HG03521 (cell line): Measurements from ENCODE around the gene DDX60.

Experiments used
- ATAC-seq: cut with Tn5 transposase; IDR thresholded peaks from one replicate; pipeline ENCODE4 v1.9.1; 2021; ENCODE audit warnings: mild to moderate bottlenecking, moderate library complexity; ENCODE audit not compliant: unreplicated experiment

Gene DDX60

GRCh38 chr4:168208957-168209614 lies 109.5 kb downstream of the DDX60 start:
- no peak for ATAC-seq

DNA sequence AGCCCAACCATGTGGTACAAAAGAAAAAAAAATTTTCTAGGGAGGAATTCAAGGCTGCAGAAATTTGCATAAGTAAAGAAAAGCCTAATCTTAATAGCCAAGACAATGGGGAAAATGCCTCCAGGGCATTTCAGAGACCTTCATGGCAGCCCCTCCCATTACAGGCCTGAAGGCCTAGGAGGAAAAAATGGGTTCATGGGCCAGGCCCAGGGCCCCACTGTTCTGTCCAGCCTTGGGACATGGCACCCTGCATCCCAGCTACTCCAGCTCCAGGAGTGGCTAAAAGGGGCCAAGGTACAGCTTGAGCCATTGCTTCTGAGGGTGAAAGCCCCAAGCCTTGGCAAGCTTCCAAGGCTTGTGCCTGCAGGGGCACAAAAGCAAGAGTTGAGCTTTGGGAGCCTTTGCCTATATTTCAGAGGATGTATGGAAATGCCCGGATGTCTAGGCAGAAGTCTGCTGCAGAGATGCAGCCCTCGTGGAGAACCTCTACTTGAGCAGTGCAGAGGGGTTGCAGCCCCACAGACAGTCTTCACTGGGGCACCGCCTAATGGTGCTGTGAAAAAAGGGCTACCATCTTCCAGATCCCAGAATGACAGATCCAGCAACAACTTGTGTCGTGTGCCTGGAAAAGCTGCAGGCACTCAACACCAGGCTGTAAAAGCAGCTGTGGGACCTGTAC lies 115.2 kb downstream of the DDX60 start:
- no peak for ATAC-seq

- no peak for ATAC-seq
Observed at GRCh38 chr4:168200685-168201084, 117.9 kb downstream of the DDX60 start.

DNA sequence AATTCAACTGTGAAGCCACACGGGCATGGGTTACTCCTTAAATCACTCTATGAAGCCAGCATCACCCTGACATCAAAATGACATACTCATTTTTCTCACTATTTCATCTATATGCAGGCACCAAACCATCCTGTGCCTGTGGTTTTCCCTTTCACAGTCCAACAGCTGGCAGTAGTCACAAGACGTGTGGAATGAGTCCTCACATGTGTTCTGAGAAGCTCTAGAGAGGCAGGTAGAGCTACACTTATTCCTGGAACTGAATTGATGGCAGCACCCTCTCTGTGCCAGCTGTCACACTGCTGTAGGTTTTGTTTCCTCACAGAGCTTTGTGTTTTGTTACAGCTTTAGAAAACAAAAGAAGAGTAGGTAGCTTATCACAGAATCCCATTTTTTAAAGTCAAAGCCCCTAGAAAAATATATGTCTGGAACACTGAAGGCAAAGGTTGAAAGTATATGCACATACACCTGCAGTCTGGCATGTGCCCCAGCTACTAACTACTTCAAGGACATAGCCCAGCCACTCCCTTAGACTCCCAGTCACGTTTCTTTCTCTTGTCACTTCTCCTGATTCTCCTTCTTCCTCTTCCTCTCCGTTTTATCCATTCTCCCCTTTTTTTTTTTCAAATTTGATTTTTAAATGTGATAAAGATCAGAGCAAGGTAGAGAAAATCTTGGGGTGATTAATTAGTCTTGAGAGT lies 119.1 kb downstream of the DDX60 start:
- no peak for ATAC-seq

- no peak for ATAC-seq
Observed at GRCh38 chr4:168197926-168198325, 120.6 kb downstream of the DDX60 start.

DNA sequence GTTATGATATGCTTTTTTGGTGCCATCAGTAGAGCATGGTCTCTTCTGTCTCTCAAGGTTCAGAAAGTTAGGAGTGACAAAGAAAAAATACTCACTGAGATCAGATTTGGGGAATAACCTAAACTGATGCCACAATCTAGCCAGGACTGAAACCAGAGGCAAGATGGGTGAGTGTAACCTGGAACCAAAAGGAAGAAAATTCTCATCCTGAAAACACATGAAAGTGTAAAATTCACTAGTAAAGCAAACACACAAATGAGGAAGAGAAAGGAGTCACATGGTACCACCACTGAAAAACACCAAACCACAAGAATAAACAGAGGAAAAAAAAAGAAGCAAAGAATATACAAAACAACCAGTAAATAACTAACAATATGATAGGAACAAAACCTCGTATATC lies 129.8 kb downstream of the DDX60 start:
- no peak for ATAC-seq

DNA sequence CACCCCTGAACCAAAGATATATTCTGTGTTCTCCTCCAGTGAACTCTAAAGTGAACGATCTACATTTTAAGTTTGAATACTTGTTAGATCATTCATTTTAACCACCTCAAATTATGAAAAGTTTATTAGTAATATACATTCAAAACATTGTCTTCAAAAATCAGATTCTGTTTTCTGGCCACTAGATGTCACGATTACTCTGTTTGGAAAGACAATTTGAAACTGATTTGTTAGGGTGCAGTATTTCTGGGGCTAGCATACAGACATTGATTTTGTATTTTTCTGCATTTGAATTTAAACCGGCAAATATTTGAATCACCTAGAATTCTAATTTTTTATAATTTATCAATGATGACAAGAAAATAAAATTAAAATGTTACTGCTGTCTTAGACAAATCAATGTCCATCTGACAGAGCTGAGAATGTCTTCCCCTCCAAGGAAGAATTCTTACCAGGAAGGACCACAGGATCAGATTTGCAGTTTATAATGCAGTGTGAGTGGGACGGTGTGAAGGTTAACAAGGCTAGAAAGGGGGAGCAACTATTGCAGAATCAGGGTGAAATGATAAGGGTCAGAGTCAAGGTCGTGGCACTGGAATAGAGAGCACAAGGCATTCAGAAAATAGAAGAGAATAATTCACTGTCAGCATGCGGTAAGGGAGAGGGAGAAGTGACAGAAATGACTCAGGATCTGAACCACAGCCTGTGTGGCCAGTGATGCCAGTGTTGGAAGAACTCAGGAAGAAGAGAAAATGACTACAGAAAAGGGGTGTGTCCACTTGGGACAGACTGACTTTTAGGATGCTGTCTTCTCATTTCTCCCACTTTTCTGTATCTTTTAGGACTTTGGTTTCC lies 134.6 kb downstream of the DDX60 start:
- no peak for ATAC-seq

DNA sequence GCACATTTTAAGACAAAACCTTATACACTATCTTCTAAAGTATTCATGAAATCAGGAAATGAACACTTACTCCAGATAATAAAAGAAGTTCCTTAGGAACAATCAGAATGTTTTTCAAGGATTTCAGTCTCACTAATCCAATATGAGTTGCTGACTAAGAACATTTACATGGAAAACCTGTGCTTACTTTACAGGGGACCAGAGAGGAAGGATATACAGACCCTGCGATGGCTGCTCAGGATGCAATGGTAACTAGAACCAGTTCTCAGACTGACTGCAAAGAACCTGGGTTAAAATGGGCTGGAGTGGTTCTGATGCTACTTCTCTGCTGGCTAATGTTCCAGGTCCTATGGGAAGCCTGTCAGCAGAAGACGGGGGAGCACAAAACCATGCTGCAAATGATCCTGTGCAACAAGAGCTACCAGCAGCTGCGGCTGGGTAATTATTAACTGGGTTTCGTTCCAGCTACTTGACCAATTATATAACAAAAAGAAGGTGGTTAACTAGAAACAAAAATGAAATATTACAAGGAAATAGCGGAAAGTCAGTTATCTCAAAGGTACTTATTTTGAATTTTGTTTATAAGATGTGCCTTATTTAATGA lies 140.9 kb downstream of the DDX60 start:
- no peak for ATAC-seq

- no peak for ATAC-seq
Observed at GRCh38 chr4:168174308-168174707, 144.2 kb downstream of the DDX60 start.

DNA sequence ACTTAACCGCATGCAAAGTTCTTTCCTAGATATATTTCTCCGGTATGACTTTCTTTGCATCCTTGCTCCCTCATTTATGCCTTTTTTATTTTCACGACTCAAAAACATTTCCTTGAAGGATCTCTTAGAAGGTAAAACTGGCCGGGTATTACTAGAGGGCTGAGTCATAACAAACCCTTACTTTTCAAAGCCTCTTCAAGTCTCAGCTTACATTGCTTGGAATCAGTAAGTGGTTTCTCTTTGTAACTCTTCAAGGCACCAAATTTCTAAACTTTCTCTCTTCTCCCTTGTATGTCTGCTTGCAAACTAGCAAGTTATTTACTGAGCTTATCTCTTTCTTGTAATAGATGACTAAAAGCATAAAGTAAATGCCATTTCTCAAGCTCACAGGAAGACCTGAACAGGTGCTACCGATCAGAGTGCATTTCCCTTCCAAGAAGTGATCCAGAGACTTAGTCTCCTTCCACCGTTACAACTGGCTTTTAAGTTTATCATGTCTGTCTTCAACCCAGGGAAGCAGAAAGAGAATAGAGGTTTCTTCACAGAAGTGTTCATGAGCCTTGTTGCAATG lies 150.8 kb downstream of the DDX60 start:
- no peak for ATAC-seq
